ENCODE measurements around the gene FAM20B. TPM values are rescaled to one million over a fixed set of nuclear protein-coding genes. Genes with fewer than 3 reads are reported as not detected.

Gene FAM20B
- total RNA-seq, 1 experiment from 2014 or later: 35.4 TPM

DNA sequence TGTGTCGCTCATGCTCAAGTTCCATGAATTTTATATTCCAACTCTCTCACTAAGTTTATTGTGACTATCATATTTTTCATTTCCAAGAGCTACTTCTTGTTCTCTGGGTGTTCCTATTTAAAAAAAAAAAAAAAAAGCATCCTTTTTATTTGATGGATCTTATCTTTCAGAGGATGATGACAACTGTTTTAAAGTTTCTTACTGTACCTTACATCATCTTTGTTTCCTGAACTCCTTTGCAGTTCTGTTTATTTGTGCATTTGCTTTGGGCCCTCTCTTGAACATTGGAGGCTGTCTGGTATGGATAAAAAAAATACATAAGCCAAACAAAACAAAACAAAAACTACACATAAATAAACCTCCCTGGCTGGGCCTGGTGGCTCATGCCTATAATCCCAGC, 32.1 kb upstream of the FAM20B start:
- H3K4me2 ChIP-seq (ENCODE audit: insufficient read depth, insufficient read length, low read length): no peak overlapping the region
- H4K8ac ChIP-seq (replicated peaks; ENCODE audit: insufficient read length, low read depth, low read length): no peak overlapping the region
- H2BK15ac ChIP-seq (ENCODE audit: low read depth, low read length): no peak overlapping the region
- Mint-ChIP-seq H3K4me1 (no peaks in the 10 kb centered on the region), H3K27me3 (ENCODE audit: low read depth) (no peaks in the 10 kb centered on the region), H3K4me3 (no peak overlapping the region), H3K9me3 (peaks cover 28% of the 10 kb centered on the region in 2 experiments), H3K27ac (no peak overlapping the region), H3K36me3 (ENCODE audit: insufficient read depth in 1 of 3, low read depth in 3 of 3) (peaks cover 9 to 22% (median 9%) of the 10 kb centered on the region in 3 experiments)
- H3K23me2 ChIP-seq (ENCODE audit: insufficient read length, low read depth, low read length, poor library complexity, severe bottlenecking): no peaks in the 10 kb centered on the region
- H2AFZ ChIP-seq (ENCODE audit: low read length): no peak overlapping the region
- H3K18ac ChIP-seq (ENCODE audit: insufficient read length, low read depth, low read length): no peak overlapping the region
- no peak overlapping the region for H3K4ac ChIP-seq (ENCODE audit: low read depth, low read length)
- no peak overlapping the region for H3K56ac ChIP-seq (ENCODE audit: insufficient read length, low read depth, low read length)
- TF ChIP-seq, protein P1, sequence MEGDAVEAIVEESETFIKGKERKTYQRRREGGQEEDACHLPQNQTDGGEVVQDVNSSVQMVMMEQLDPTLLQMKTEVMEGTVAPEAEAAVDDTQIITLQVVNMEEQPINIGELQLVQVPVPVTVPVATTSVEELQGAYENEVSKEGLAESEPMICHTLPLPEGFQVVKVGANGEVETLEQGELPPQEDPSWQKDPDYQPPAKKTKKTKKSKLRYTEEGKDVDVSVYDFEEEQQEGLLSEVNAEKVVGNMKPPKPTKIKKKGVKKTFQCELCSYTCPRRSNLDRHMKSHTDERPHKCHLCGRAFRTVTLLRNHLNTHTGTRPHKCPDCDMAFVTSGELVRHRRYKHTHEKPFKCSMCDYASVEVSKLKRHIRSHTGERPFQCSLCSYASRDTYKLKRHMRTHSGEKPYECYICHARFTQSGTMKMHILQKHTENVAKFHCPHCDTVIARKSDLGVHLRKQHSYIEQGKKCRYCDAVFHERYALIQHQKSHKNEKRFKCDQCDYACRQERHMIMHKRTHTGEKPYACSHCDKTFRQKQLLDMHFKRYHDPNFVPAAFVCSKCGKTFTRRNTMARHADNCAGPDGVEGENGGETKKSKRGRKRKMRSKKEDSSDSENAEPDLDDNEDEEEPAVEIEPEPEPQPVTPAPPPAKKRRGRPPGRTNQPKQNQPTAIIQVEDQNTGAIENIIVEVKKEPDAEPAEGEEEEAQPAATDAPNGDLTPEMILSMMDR (conservative IDR thresholded peaks at IDR 0.05): no peak
- H3K27me3 ChIP-seq (ENCODE audit: insufficient read depth, low read length): no peaks in the 10 kb centered on the region
- H2BK12ac ChIP-seq (ENCODE audit: insufficient read length, low read depth, low read length): no peak overlapping the region
- no peaks in the 10 kb centered on the region for H3K79me1 ChIP-seq (ENCODE audit: insufficient read depth, low read depth, low read length, poor library complexity, severe bottlenecking)
- no peak overlapping the region for H3K9ac ChIP-seq (ENCODE audit: extremely low read depth, insufficient read length, low read length)
- H3K9me3 ChIP-seq (ENCODE audit: control insufficient read depth, low read depth, low read length): no peaks in the 10 kb centered on the region
- H3K14ac ChIP-seq (ENCODE audit: insufficient read depth, low read length): no peak overlapping the region
- H2BK5ac ChIP-seq (ENCODE audit: insufficient read length, low read length): no peak overlapping the region
- H3K23ac ChIP-seq (ENCODE audit: insufficient read length, low read depth, low read length): no peak overlapping the region
- H2BK20ac ChIP-seq (ENCODE audit: low read depth, low read length, poor library complexity, severe bottlenecking): no peak overlapping the region
- no peak for DNase-seq
- H3K79me2 ChIP-seq (ENCODE audit: insufficient read depth, low read length): no peaks in the 10 kb centered on the region
- no peak overlapping the region for H3K27ac ChIP-seq (ENCODE audit: insufficient read length, low read depth, low read length)
- no peak overlapping the region for H3T11ph ChIP-seq (ENCODE audit: low read length)
- H4K5ac ChIP-seq (ENCODE audit: insufficient read length, low read depth, low read length): no peak overlapping the region
- no peaks in the 10 kb centered on the region for H3K4me1 ChIP-seq (ENCODE audit: insufficient read depth, low read length)
- H4K91ac ChIP-seq (ENCODE audit: insufficient read length, low read depth, low read length): no peak overlapping the region
- no CpG with 5 or more reads among the region's 1 CpG for WGBS (ENCODE audit: extremely low coverage, insufficient read length, low lambda C conversion rate)
- no peak overlapping the region for H2BK120ac ChIP-seq (ENCODE audit: low read depth, low read length, poor library complexity, severe bottlenecking)
- H4K20me1 ChIP-seq (ENCODE audit: control insufficient read depth, insufficient read depth, insufficient read length): no peaks in the 10 kb centered on the region
- no peak overlapping the region for H2AK5ac ChIP-seq (ENCODE audit: insufficient read length, low read length)

Data from H9 (cell line).